Nephron (organoid): ENCODE measurements around the gene ARL13B.
A peak's percentile ranks its signal among the peaks of the same experiment; 100 is the strongest.

Source experiments
- H3K27ac Mint-ChIP-seq, 3 experiments: 2 replicates each; pipeline ENCODE4 v1.8.0; 2020; ENCODE audit warnings: mixed read lengths in 3 of 3, mild to moderate bottlenecking in 2 of 3, moderate library complexity in 1 of 3
- H3K27me3 Mint-ChIP-seq: 2 replicates; pipeline ENCODE4 v1.8.0; 2021; ENCODE audit warnings: low read depth, mild to moderate bottlenecking, moderate library complexity, mixed read lengths
- H3K36me3 Mint-ChIP-seq: 2 replicates; pipeline ENCODE4 v1.8.0; 2020; ENCODE audit warnings: low read depth, mixed read lengths
- H3K4me1 Mint-ChIP-seq: 2 replicates; pipeline ENCODE4 v1.8.0; 2020; ENCODE audit warnings: mixed read lengths
- H3K4me3 Mint-ChIP-seq, 3 experiments: 2 replicates each; pipeline ENCODE4 v1.8.0; 2020; ENCODE audit warnings: mild to moderate bottlenecking in 3 of 3, mixed read lengths in 3 of 3, moderate library complexity in 2 of 3
- H3K9me3 Mint-ChIP-seq: 2 replicates; pipeline ENCODE4 v1.8.0; 2020; ENCODE audit warnings: mixed read lengths
- TF ChIP-seq, protein P1 (sequence below), 3 experiments: fragments of 200-600 bp; sonication (generic); IDR thresholded peaks; one replicate each; pipeline ENCODE4 v1.5.0; 2021; ENCODE audit warnings: antibody characterized with exemption in 3 of 3; ENCODE audit not compliant: unreplicated experiment in 3 of 3

ARL13B gene

GRCh38 chr3:94050546-94050945 lies 70.6 kb downstream of the ARL13B start:
- no peak overlapping the region for H3K27ac Mint-ChIP-seq
- H3K27me3 Mint-ChIP-seq, result no peaks in the 10 kb centered on the region
- TF ChIP-seq, protein P1, sequence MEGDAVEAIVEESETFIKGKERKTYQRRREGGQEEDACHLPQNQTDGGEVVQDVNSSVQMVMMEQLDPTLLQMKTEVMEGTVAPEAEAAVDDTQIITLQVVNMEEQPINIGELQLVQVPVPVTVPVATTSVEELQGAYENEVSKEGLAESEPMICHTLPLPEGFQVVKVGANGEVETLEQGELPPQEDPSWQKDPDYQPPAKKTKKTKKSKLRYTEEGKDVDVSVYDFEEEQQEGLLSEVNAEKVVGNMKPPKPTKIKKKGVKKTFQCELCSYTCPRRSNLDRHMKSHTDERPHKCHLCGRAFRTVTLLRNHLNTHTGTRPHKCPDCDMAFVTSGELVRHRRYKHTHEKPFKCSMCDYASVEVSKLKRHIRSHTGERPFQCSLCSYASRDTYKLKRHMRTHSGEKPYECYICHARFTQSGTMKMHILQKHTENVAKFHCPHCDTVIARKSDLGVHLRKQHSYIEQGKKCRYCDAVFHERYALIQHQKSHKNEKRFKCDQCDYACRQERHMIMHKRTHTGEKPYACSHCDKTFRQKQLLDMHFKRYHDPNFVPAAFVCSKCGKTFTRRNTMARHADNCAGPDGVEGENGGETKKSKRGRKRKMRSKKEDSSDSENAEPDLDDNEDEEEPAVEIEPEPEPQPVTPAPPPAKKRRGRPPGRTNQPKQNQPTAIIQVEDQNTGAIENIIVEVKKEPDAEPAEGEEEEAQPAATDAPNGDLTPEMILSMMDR (IDR thresholded peaks at IDR 0.05; ENCODE audit: unreplicated experiment in 3 of 3), result no peak
- H3K9me3 Mint-ChIP-seq, result no peaks in the 10 kb centered on the region
- peaks cover 19% of the 10 kb centered on the region for H3K36me3 Mint-ChIP-seq
- H3K4me3 Mint-ChIP-seq, result no peak overlapping the region
- H3K4me1 Mint-ChIP-seq, result no peaks in the 10 kb centered on the region

DNA sequence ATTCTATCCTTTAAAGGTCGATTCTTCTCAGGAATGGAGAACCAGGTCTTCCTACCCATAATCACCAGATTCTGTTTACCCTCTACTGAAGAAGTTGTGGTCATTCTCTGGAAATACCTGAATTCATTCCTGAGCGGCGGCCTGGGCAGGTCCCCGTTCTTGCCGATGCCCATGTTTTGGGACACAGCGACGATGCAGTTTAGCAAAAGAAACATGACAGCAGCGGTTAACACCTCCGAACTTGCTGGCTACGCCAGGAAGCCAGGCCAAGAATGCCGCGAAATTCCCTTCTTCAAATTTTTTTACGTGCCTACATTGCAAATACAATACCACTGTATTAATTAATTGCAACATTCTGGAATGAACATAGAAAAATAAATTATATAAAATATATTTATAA lies 81.3 kb downstream of the ARL13B start:
- H3K36me3 Mint-ChIP-seq, result peaks cover 17% of the 10 kb centered on the region
- no peaks in the 10 kb centered on the region for H3K27me3 Mint-ChIP-seq
- TF ChIP-seq, protein P1 (IDR thresholded peaks at IDR 0.05; ENCODE audit: unreplicated experiment in 3 of 3), result no peak

GRCh38 chr3:94062513-94063404 lies 82.8 kb downstream of the ARL13B start, which contains the start of the genes DHFR2 and NSUN3:
Gene DHFR2, minus strand, starts transcription at chr3:94062916. Its CDS starts 1,405 bp downstream, at chr3:94061511.
Gene NSUN3, plus strand, starts transcription at chr3:94063061. Its CDS starts 66 bp downstream, at chr3:94063127.
- Mint-ChIP-seq H3K27me3 (no peaks in the 10 kb centered on the region), H3K4me1 (peaks cover 37% of the 10 kb centered on the region), H3K9me3 (no peaks in the 10 kb centered on the region), H3K36me3 (peaks cover 32% of the 10 kb centered on the region), H3K27ac (peak within 1 kb of the TSS; percentile 100), H3K4me3 (peak within 1 kb of the TSS; percentile 98 to 99 (median 99))
- TF ChIP-seq, protein P1 (IDR thresholded peaks at IDR 0.05; ENCODE audit: unreplicated experiment in 3 of 3), result no peak

More for the DNA sequence above, 81.3 kb downstream of the ARL13B start:
- peaks cover 30% of the 10 kb centered on the region for H3K4me1 Mint-ChIP-seq
- H3K9me3 Mint-ChIP-seq, result no peaks in the 10 kb centered on the region
- no peak overlapping the region for H3K4me3 Mint-ChIP-seq
- H3K27ac Mint-ChIP-seq, result no peak overlapping the region

DNA sequence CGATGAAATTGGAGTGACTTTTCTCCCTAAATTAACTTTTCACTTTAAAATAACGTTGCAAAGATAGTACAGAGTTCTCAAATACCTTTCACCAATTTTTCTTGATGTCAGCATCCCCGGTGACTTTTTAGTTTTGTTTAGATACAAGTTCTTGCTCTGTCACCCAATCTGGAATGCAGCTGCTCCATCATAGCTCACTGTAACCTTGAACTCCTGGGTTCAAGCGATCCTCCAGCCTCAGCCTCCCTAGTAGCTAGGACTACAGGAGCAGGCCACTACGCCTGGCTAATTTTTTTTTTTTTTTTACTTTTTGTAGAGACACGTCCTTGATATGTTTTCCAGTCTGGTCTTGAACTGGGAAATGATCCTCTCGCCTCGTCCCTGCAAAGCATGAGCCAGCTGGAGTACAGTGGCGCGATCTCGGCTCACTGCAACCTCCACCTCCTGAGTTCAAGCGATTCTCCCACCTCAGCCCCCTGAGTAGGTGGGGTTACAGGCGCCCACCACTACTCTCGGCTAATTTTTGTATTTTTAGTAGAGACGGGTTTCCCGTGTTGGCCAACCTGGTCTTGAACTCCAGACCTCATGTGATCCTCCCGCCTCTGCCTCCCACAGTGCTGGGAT lies 83.7 kb downstream of the ARL13B start:
- Mint-ChIP-seq H3K4me1 (peaks cover 37% of the 10 kb centered on the region), H3K36me3 (peaks cover 35% of the 10 kb centered on the region), H3K27ac (peak overlapping the region; percentile 100), H3K27me3 (no peaks in the 10 kb centered on the region), H3K9me3 (no peaks in the 10 kb centered on the region), H3K4me3 (peak overlapping the region; percentile 98 to 99 (median 99))
- TF ChIP-seq, protein P1 (IDR thresholded peaks at IDR 0.05; ENCODE audit: unreplicated experiment in 3 of 3), result no peak

GRCh38 chr3:94064243-94064860 lies 84.4 kb downstream of the ARL13B start:
- TF ChIP-seq, protein P1 (IDR thresholded peaks at IDR 0.05; ENCODE audit: unreplicated experiment in 3 of 3), result no peak
- H3K4me1 Mint-ChIP-seq, result peaks cover 37% of the 10 kb centered on the region
- H3K27me3 Mint-ChIP-seq, result no peaks in the 10 kb centered on the region
- H3K9me3 Mint-ChIP-seq, result no peaks in the 10 kb centered on the region
- H3K36me3 Mint-ChIP-seq, result peaks cover 37% of the 10 kb centered on the region
- peak overlapping the region; percentile 98 to 99 (median 99) for H3K4me3 Mint-ChIP-seq
- H3K27ac Mint-ChIP-seq, result peak overlapping the region; percentile 100
